A549 (cell line): ENCODE results near the gene TTF1. TPM values are rescaled to one million over a fixed set of nuclear protein-coding genes. Genes with fewer than 3 reads are reported as not detected.

Experiments
- ATAC-seq, 2 experiments: fragments of 200-7000 bp in 1 of 2; fragments of >200 bp in 1 of 2; cut with Nextera tagmentation in 1 of 2; cut with Tn5 transposase in 1 of 2; 3 replicates each; pipeline versions ENCODE4 v1.8.0 to v1.9.1; 2018 to 2020; ENCODE audit warnings: mild to moderate bottlenecking in 1 of 2, moderate library complexity in 1 of 2
- CTCF ChIA-PET: fragments of 300-600 bp; sonication (Branson Sonifier 250); formaldehyde crosslinking; extraction: SDS; loops from one replicate; lab custom pipeline; 2021; ENCODE audit warnings: antibody characterized with exemption, inconsistent platforms; lab: Yijun Ruan, JAX
- POLR2A ChIA-PET: fragments of 350-600 bp; formaldehyde crosslinking; extraction: SDS; loops from one replicate; lab custom pipeline; 2021; ENCODE audit warnings: antibody characterized with exemption, inconsistent platforms; lab: Yijun Ruan, JAX
- DNase-seq, 2 experiments: peaks; one replicate each; pipeline versions ENCODE4 v3.0.0 to v3.0.0-alpha.2; 2011 to 2016; ENCODE audit warnings: low read depth in 1 of 2, low spot score in 1 of 2
- FAIRE-seq: peaks from 2 replicates; lab custom pipeline; 2011; peaks lifted over from hg19 to GRCh38; lab: Jason Lieb, UNC
- H3K27ac ChIP-seq, 2 experiments: fragments of >200 bp; sonication (Bioruptor Twin); formaldehyde crosslinking; 3 replicates each; pipeline ENCODE4 v1.5.1; 2016 to 2017
- H3K4me1 ChIP-seq: fragments of >200 bp; sonication (Bioruptor Twin); formaldehyde crosslinking; 3 replicates; pipeline ENCODE4 v1.6.1; 2016
- H3K4me2 ChIP-seq: fragments of >200 bp; sonication (Bioruptor Twin); formaldehyde crosslinking; 3 replicates; pipeline ENCODE4 v1.6.1; 2016
- H3K4me3 ChIP-seq: fragments of >200 bp; sonication (Bioruptor Twin); formaldehyde crosslinking; 3 replicates; pipeline ENCODE4 v1.5.1; 2016
- H3K9me3 ChIP-seq: fragments of >200 bp; sonication (Bioruptor Twin); formaldehyde crosslinking; 3 replicates; pipeline ENCODE4 v1.6.1; 2016
- CBX8 ChIP-seq: fragments of 200-600 bp; sonication (generic); IDR thresholded peaks from 2 replicates; pipeline ENCODE4 v1.6.1; 2016
- E2F6 ChIP-seq: IDR thresholded peaks from 2 replicates; pipeline ENCODE4 v1.6.1; 2012; ENCODE audit warnings: low read depth, borderline replicate concordance
- GATA3 ChIP-seq: IDR thresholded peaks from 2 replicates; pipeline ENCODE4 v1.6.1; 2012; ENCODE audit warnings: borderline replicate concordance
- HDAC2 ChIP-seq: fragments of 200-600 bp; sonication (generic); IDR thresholded peaks from 2 replicates; pipeline ENCODE4 v1.6.1; 2016
- HMGXB4 ChIP-seq: fragments of 250-450 bp; sonication (Bioruptor Pico); IDR thresholded peaks from 2 replicates; pipeline ENCODE4 v1.5.0; 2021; ENCODE audit warnings: mild to moderate bottlenecking, moderate library complexity, borderline replicate concordance
- HOXB13 ChIP-seq: fragments of 250-450 bp; sonication (Bioruptor Pico); IDR thresholded peaks from 2 replicates; pipeline ENCODE4 v1.5.0; 2020; ENCODE audit warnings: low read depth, mild to moderate bottlenecking, moderate library complexity
- KDM1A ChIP-seq: fragments of 200-600 bp; sonication (generic); IDR thresholded peaks from 2 replicates; pipeline ENCODE4 v1.6.1; 2016; ENCODE audit warnings: low read depth, mild to moderate bottlenecking
- POLR2AphosphoS2 ChIP-seq: conservative IDR thresholded peaks from 2 replicates; pipeline ENCODE4 v1.6.1; 2012; ENCODE audit warnings: low read length, improper control_type of control experiment, inconsistent platforms
- RAD21 ChIP-seq, 2 experiments: fragments of >200 bp in 1 of 2; sonication (Bioruptor Twin) in 1 of 2; formaldehyde crosslinking in 1 of 2; IDR thresholded peaks in 1 of 2; conservative IDR thresholded peaks in 1 of 2; 2 replicates in 1 of 2; 3 replicates in 1 of 2; pipeline ENCODE4 v1.6.1; 2012 to 2018; ENCODE audit warnings: inconsistent platforms in 1 of 2
- RFX5 ChIP-seq: fragments of 450-650 bp; IDR thresholded peaks from 2 replicates; pipeline ENCODE4 v1.7.1; 2014; ENCODE audit warnings: antibody characterized with exemption, mild to moderate bottlenecking, moderate library complexity
- RNF2 ChIP-seq: fragments of 200-600 bp; sonication (generic); IDR thresholded peaks from 2 replicates; pipeline ENCODE4 v1.6.1; 2016; ENCODE audit warnings: low read depth, mild to moderate bottlenecking, antibody characterized with exemption, moderate library complexity, borderline replicate concordance
- SMC3 ChIP-seq: fragments of >200 bp; sonication (Bioruptor Twin); formaldehyde crosslinking; IDR thresholded peaks from 3 replicates; pipeline ENCODE4 v1.6.1; 2018; ENCODE audit warnings: inconsistent platforms
- TP53 ChIP-seq: fragments of 250-450 bp; sonication (Bioruptor Pico); IDR thresholded peaks from 2 replicates; pipeline ENCODE4 v1.5.0; 2021; ENCODE audit warnings: mild to moderate bottlenecking, moderate library complexity
- WGBS: methylation state at CpG from one replicate; pipeline ENCODE4 v1.1.6; 2017; ENCODE audit errors: missing lambda C conversion rate; 5-methylcytosine and 5-hydroxymethylcytosine counted together
- polyA plus RNA-seq, 4 experiments: library from polyadenylated mRNA; depleted of rRNA in 3 of 4; stranded (reverse); fragments of >200 nt; fragmentation: RNase III in 1 of 4; extraction: RNeasy Plus Mini Kit Qiagen cat#74134 plus additional on column Dnase treatment in 1 of 4; gene quantifications; 2 replicates in 3 of 4; 3 replicates in 1 of 4; pipeline ENCODE4 v1.2.3, GENCODE V29; 2011 to 2017
- TF ChIP-seq, protein P1 (sequence below): IDR thresholded peaks from 2 replicates; pipeline ENCODE4 v1.6.1; 2012

The TTF1 gene
- polyA plus RNA-seq, 2 of the 4 experiments (the other 2 are of a cell fraction): 11.4 to 16.0 TPM

- ChIA-PET POLR2A (no interaction called here), CTCF (interaction anchor here (0.6 kb wide), 2 partner anchors 29 to 671 kb away, joined by 3 to 4 read pairs; no protein-coding TSS in a partner anchor)
- TF ChIP-seq E2F6: no peak
- TF ChIP-seq POLR2AphosphoS2: no peak
- no peak for TF ChIP-seq RNF2
- no peak for TF ChIP-seq GATA3
- no peak for TF ChIP-seq RFX5
- TF ChIP-seq TP53 (CRISPR knock-in tag): no peak
- no peak for TF ChIP-seq RAD21 (conservative IDR thresholded peaks at IDR 0.05 in 1 of 2, IDR thresholded peaks at IDR 0.05 in 1 of 2)
- no peak overlapping the region for H3K4me3 ChIP-seq
- H3K4me1 ChIP-seq: no peaks in the 10 kb centered on the region
- ATAC-seq (no peak), DNase-seq (no peak), FAIRE-seq (no peak)
- WGBS: 62% methylated on average over 22 of the region's 22 CpGs
- no peaks in the 10 kb centered on the region for H3K9me3 ChIP-seq
- H3K27ac ChIP-seq: no peak overlapping the region
- H3K4me2 ChIP-seq: no peak overlapping the region
Measured at GRCh38 chr9:132424857-132425674, 18.4 kb upstream of the TTF1 start.

- DNase-seq: no peak
- Histone ChIP-seq H3K4me1 (no peaks in the 10 kb centered on the region), H3K9me3 (no peaks in the 10 kb centered on the region), H3K27ac (no peak overlapping the region), H3K4me2 (no peak overlapping the region), H3K4me3 (no peak overlapping the region)
- no peak for FAIRE-seq
- TF ChIP-seq HMGXB4 (CRISPR knock-in tag) (no peak), RAD21 (conservative IDR thresholded peaks at IDR 0.05 in 1 of 2, IDR thresholded peaks at IDR 0.05 in 1 of 2) (no peak), RFX5 (no peak), HDAC2 (no peak)
- no peak for ATAC-seq
- CTCF ChIA-PET: interaction anchor here (0.8 to 1.9 kb wide), 3 partner anchors 9 to 151 kb away, joined by 3 to 6 read pairs (median 6); no protein-coding TSS in a partner anchor
- POLR2A ChIA-PET: no interaction called here
- WGBS: 49% methylated on average over 5 of the region's 5 CpGs
Measured at GRCh38 chr9:132423503-132423902, 16.9 kb upstream of the TTF1 start.

DNA sequence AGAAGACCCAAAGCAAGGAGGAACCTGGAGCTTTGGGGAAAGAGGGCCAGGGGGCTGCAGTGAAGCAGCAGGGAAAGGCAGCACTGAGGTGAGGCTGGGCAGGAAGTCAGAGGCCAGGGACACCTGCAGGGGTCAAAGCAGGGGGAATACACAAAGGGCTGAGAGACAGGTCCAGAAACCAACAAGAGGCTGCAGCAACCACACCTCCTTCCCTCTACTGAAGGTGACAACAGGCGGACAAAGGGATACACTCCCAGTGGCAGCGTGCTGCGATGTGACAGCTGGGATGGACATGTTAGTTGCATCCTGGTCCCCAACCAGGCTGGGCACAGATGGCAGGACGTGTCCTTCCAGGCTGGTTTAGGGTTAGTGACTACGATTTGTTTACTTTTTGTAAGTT is 15.9 kb upstream of the TTF1 start:
- 23% methylated on average over 5 of the region's 5 CpGs for WGBS
- no peaks in the 10 kb centered on the region for H3K9me3 ChIP-seq
- ATAC-seq (no peak; a peak in 1 of 6 replicates), FAIRE-seq (no peak), DNase-seq (no peak)
- no peak overlapping the region for H3K27ac ChIP-seq
- H3K4me1 ChIP-seq: no peaks in the 10 kb centered on the region
- ChIA-PET POLR2A (no interaction called here), CTCF (interaction anchor here (0.6 to 1.9 kb wide), 4 partner anchors 11 to 152 kb away, joined by 3 to 6 read pairs (median 4); no protein-coding TSS in a partner anchor)
- H3K4me2 ChIP-seq: no peak overlapping the region
- H3K4me3 ChIP-seq: no peak overlapping the region
- TF ChIP-seq CBX8: no peak
- no peak for TF ChIP-seq SMC3
- TF ChIP-seq, protein P1, sequence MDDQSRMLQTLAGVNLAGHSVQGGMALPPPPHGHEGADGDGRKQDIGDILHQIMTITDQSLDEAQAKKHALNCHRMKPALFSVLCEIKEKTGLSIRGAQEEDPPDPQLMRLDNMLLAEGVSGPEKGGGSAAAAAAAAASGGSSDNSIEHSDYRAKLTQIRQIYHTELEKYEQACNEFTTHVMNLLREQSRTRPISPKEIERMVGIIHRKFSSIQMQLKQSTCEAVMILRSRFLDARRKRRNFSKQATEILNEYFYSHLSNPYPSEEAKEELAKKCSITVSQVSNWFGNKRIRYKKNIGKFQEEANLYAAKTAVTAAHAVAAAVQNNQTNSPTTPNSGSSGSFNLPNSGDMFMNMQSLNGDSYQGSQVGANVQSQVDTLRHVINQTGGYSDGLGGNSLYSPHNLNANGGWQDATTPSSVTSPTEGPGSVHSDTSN: no peak
- TF ChIP-seq KDM1A: no peak
- TF ChIP-seq HOXB13 (CRISPR knock-in tag): no peak
